Neutrophil (primary cell): ENCODE measurements around the gene ORMDL2.

Experiments used
- H3K27ac ChIP-seq: fragments of 200-600 bp; sonication (generic); 2 replicates; pipeline ENCODE4 v1.5.1; 2016; ENCODE audit warnings: mild to moderate bottlenecking, moderate library complexity
- H3K27me3 ChIP-seq: fragments of 200-600 bp; sonication (generic); 2 replicates; pipeline ENCODE4 v1.6.0; 2016; ENCODE audit warnings: mild to moderate bottlenecking
- H3K36me3 ChIP-seq: fragments of 200-600 bp; sonication (generic); 2 replicates; pipeline ENCODE4 v1.5.1; 2017
- H3K4me1 ChIP-seq, 2 experiments: fragments of 200-600 bp in 1 of 2; sonication (generic) in 1 of 2; 1 replicate in 1 of 2; 2 replicates in 1 of 2; pipeline versions ENCODE4 v1.5.1 to v1.6.1; 2013 to 2016; ENCODE audit warnings: low read depth in 1 of 2, low read length in 1 of 2, mild to moderate bottlenecking in 1 of 2, moderate library complexity in 1 of 2; ENCODE audit not compliant: control insufficient read depth in 1 of 2, insufficient read depth in 1 of 2
- H3K4me3 ChIP-seq, 2 experiments: fragments of 200-600 bp in 1 of 2; sonication (generic) in 1 of 2; 1 replicate in 1 of 2; 2 replicates in 1 of 2; pipeline ENCODE4 v1.5.1; 2013 to 2016; ENCODE audit warnings: low read depth in 1 of 2, low read length in 1 of 2, mild to moderate bottlenecking in 1 of 2, moderate library complexity in 1 of 2
- H3K9me3 ChIP-seq: fragments of 200-600 bp; sonication (generic); 2 replicates; pipeline ENCODE4 v1.5.1; 2016
- TF ChIP-seq, protein P1 (sequence below): fragments of 200-600 bp; sonication (generic); IDR thresholded peaks from 2 replicates; pipeline ENCODE4 v1.5.1; 2016; ENCODE audit warnings: antibody characterized with exemption

Gene ORMDL2

DNA sequence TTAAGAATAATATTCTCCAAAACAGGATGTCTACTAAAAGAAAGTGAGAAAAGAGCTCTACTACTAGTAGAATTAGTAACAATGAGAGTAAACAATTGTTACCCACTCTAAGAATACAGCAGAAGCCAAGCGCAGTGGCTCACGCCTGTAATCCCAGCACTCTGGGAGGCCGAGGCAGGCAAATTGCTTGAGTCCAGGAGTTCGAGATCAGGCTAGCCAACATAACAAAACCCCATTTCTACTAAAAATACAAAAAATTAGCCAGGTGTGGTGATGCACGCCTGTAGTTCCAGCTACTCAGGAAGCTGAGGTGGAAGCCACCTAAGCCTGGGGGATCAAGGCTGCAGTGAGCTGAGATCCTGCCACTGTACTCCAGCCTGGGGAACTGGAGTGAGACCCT lies 6.9 kb downstream of the ORMDL2 start:
- Histone ChIP-seq H3K36me3 (peaks cover 37% of the 10 kb centered on the region), H3K27ac (no peak overlapping the region)

DNA sequence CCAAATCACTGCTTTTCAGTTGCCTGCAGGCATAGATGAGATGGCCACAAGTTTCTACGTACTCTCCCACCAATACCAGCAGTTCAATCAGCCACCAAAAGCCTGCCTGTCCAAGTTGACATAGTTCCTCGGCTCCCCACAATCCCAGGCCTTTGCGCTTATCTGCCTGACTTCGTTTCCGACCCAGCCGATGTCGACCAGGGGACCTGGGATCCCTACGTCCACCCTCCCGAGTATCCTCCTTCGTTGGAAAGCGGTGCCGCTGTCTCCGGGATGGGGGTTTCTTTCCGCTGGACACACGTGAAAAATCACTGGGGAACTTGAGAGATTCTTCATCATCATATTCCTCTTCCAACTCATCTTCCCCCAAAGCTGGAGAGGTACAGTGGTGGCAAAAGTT lies 10.0 kb downstream of the ORMDL2 start:
- H3K4me3 ChIP-seq, result no peak overlapping the region
- TF ChIP-seq, protein P1, sequence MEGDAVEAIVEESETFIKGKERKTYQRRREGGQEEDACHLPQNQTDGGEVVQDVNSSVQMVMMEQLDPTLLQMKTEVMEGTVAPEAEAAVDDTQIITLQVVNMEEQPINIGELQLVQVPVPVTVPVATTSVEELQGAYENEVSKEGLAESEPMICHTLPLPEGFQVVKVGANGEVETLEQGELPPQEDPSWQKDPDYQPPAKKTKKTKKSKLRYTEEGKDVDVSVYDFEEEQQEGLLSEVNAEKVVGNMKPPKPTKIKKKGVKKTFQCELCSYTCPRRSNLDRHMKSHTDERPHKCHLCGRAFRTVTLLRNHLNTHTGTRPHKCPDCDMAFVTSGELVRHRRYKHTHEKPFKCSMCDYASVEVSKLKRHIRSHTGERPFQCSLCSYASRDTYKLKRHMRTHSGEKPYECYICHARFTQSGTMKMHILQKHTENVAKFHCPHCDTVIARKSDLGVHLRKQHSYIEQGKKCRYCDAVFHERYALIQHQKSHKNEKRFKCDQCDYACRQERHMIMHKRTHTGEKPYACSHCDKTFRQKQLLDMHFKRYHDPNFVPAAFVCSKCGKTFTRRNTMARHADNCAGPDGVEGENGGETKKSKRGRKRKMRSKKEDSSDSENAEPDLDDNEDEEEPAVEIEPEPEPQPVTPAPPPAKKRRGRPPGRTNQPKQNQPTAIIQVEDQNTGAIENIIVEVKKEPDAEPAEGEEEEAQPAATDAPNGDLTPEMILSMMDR, result no peak
- H3K36me3 ChIP-seq, result peaks cover 6% of the 10 kb centered on the region
- H3K9me3 ChIP-seq, result no peaks in the 10 kb centered on the region
- H3K4me1 ChIP-seq, result peaks cover 31% of the 10 kb centered on the region in 2 experiments
- no peaks in the 10 kb centered on the region for H3K27me3 ChIP-seq
- peak overlapping the region; percentile 89 for H3K27ac ChIP-seq

More for the DNA sequence above, 6.9 kb downstream of the ORMDL2 start:
- TF ChIP-seq, protein P1, result no peak
- peaks cover 17 to 20% of the 10 kb centered on the region in 2 experiments for H3K4me1 ChIP-seq
- no peak overlapping the region for H3K4me3 ChIP-seq
- no peaks in the 10 kb centered on the region for H3K9me3 ChIP-seq
- no peaks in the 10 kb centered on the region for H3K27me3 ChIP-seq

DNA sequence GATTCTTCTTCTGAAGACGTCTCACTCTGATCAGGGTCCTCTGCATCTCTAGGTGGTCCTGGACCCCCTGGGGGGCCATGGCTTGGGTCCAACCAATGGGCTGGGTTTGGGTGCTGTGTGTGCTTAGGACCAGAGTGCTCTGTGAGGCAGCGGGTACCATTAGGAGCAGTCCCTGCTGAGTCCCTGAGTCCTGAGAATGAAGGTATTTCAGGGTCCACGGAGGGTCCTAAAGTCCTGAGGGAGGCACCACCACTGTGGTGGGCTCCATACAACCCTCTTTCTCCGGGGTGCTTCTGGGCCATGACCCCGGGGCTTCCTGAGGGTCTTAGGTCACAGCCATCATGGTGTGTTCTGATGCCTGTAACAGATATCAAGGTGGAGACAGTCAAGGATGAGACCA lies 10.5 kb downstream of the ORMDL2 start:
- peak overlapping the region; percentile 85 to 98 for H3K4me3 ChIP-seq
- no peaks in the 10 kb centered on the region for H3K27me3 ChIP-seq
- peaks cover 31% of the 10 kb centered on the region in 2 experiments for H3K4me1 ChIP-seq
- TF ChIP-seq, protein P1, result no peak
- peak overlapping the region; percentile 89 for H3K27ac ChIP-seq
- no peaks in the 10 kb centered on the region for H3K9me3 ChIP-seq
- peaks cover under 1% of the 10 kb centered on the region for H3K36me3 ChIP-seq

DNA sequence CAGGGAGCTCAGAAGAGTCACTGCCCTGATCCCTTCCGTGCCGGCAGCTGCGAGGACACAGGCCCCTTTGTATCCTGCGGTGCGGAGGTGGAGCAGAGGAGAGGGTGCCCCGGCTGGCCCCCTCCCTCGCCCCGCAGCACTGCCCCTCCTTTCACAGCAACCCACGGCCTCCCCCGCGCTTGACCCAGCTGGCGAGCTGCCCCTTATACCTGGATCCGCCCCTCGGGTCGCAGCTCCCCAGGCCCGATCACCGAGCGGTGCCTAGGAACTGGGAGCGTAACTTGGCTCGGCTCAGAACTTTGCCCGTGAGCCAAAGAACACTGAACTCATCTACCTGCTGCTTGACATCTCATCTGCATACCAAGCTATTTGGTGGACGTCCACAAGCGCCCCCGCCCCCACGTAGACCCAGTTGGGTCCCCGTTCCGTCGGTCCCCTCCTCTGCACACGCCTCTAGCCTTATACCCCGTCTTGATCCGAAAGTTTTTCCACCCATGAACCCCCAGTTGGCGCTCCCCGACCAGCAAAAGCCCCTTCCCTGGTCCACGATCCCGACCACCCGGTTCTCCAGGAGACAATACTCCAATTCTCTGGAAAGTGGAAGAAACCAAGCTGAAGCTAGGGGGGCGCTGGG lies 12.2 kb downstream of the ORMDL2 start:
- Histone ChIP-seq H3K27me3 (no peaks in the 10 kb centered on the region), H3K27ac (peak overlapping the region; percentile 89), H3K4me1 (peaks cover 31% of the 10 kb centered on the region in 2 experiments), H3K4me3 (peak overlapping the region; percentile 85 to 98), H3K9me3 (no peaks in the 10 kb centered on the region), H3K36me3 (no peaks in the 10 kb centered on the region)
- TF ChIP-seq, protein P1, result no peak

DNA sequence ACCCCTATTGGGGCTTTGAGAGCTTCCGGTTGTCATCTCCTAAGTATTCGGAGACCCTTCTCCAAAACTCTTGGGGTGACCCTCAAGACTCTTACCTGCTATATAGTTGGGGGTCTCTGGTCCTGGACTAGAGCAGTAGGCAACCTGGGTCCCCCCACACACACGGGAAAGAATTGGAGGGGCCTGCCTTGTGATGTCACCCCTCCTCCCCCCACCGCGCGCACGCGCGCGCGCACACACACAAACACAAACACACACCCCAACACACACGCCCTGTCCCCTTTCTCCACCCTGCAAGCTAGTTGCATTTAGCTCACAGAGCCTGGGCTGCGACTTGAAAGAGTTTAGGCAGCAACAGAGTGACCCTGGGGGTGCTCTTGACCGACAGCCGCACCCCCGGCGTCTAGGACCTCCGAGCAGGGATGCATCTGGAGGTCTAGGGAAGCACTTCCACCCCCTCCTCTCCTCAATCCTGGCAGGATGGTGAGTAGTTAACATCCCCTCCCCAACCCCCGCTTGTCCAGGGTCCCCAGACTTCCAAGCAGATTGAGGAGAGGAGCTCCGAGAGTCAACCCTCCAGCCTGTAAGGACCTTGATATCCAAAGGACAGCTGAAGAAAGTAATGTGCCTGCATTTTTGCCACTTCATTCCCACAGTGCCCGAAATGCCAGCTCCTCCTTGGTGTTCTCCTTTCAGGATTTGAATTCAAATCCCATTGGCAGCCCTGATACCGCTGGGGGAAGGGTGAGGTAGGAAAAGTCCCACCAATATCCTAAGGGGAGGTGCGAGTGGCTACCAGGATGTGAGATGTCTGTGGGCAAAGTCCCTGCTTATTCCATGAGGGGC lies 13.0 kb downstream of the ORMDL2 start:
- Histone ChIP-seq H3K27ac (peak overlapping the region; percentile 31), H3K4me1 (peaks cover 31% of the 10 kb centered on the region in 2 experiments), H3K4me3 (peak overlapping the region; percentile 85 to 98), H3K36me3 (no peaks in the 10 kb centered on the region), H3K27me3 (no peaks in the 10 kb centered on the region), H3K9me3 (no peaks in the 10 kb centered on the region)
- TF ChIP-seq, protein P1, result no peak
